GM23338 (cell line): ENCODE results near the gene PAFAH2. TPM values are rescaled to one million over a fixed set of nuclear protein-coding genes. Genes with fewer than 3 reads are reported as not detected.

Source experiments
- ATAC-seq: fragments of 200-7000 bp; cut with Tn5 transposase; 3 replicates; pipeline ENCODE4 v1.9.1; 2020
- DNase-seq: peaks from one replicate; pipeline ENCODE4 v3.0.0-alpha.2; 2015; ENCODE audit warnings: low spot score
- H2AFZ ChIP-seq: fragments of 200-600 bp; sonication (generic); 2 replicates; pipeline ENCODE4 v1.8.0; 2016; ENCODE audit warnings: antibody characterized with exemption, mild to moderate bottlenecking, moderate library complexity
- H3F3A ChIP-seq: fragments of 200-600 bp; sonication (generic); replicated peaks from 2 replicates; pipeline ENCODE4 v1.8.0; 2017; ENCODE audit warnings: antibody characterized with exemption, mixed run types, low read depth
- H3K27ac ChIP-seq: fragments of 200-600 bp; sonication (generic); 2 replicates; pipeline ENCODE4 v1.6.1; 2016; ENCODE audit warnings: low read depth
- H3K27me3 ChIP-seq: fragments of 200-600 bp; sonication (generic); 2 replicates; pipeline ENCODE4 v1.8.0; 2016; ENCODE audit warnings: mild to moderate bottlenecking, mixed run types, moderate library complexity; ENCODE audit not compliant: insufficient read depth
- H3K36me3 ChIP-seq: fragments of 200-600 bp; sonication (generic); 2 replicates; pipeline ENCODE4 v1.8.0; 2016; ENCODE audit warnings: mild to moderate bottlenecking; ENCODE audit not compliant: insufficient read depth
- H3K4me1 ChIP-seq: fragments of 200-600 bp; sonication (generic); 2 replicates; pipeline ENCODE4 v1.8.0; 2016; ENCODE audit warnings: mild to moderate bottlenecking, moderate library complexity; ENCODE audit not compliant: insufficient read depth
- H3K4me2 ChIP-seq: fragments of 200-600 bp; sonication (generic); 2 replicates; pipeline ENCODE4 v1.7.1; 2017; ENCODE audit warnings: mixed run types
- H3K4me3 ChIP-seq: fragments of 200-600 bp; sonication (generic); 2 replicates; pipeline ENCODE4 v1.6.1; 2016; ENCODE audit warnings: mixed run types
- H3K79me2 ChIP-seq: fragments of 200-600 bp; sonication (generic); replicated peaks from 2 replicates; pipeline ENCODE4 v1.8.0; 2017; ENCODE audit warnings: mild to moderate bottlenecking; ENCODE audit not compliant: insufficient read depth
- H3K9me2 ChIP-seq: fragments of 200-600 bp; sonication (generic); 2 replicates; pipeline ENCODE4 v1.8.0; 2017; ENCODE audit not compliant: insufficient read depth
- H4K20me1 ChIP-seq: fragments of 200-600 bp; sonication (generic); replicated peaks from 2 replicates; pipeline ENCODE4 v1.8.0; 2017; ENCODE audit warnings: mild to moderate bottlenecking; ENCODE audit not compliant: insufficient read depth
- H3K27ac Mint-ChIP-seq: 2 replicates; pipeline ENCODE4 v1.8.0; 2020; ENCODE audit warnings: inconsistent platforms, mild to moderate bottlenecking, moderate library complexity, mixed read lengths
- H3K27me3 Mint-ChIP-seq: 3 replicates; pipeline ENCODE4 v1.8.0; 2022; ENCODE audit warnings: low read depth, mild to moderate bottlenecking, moderate library complexity, mixed read lengths, inconsistent platforms; ENCODE audit not compliant: insufficient read depth, poor library complexity
- H3K36me3 Mint-ChIP-seq: 3 replicates; pipeline ENCODE4 v1.8.0; 2021; ENCODE audit warnings: low read depth, mild to moderate bottlenecking, inconsistent platforms, moderate library complexity, mixed read lengths
- H3K4me1 Mint-ChIP-seq: 3 replicates; pipeline ENCODE4 v1.8.0; 2020; ENCODE audit warnings: mild to moderate bottlenecking, inconsistent platforms, mixed read lengths
- H3K4me3 Mint-ChIP-seq: 3 replicates; pipeline ENCODE4 v1.8.0; 2021; ENCODE audit warnings: moderate library complexity, mild to moderate bottlenecking, inconsistent platforms, mixed read lengths
- H3K9me3 Mint-ChIP-seq: 3 replicates; pipeline ENCODE4 v1.8.0; 2020; ENCODE audit warnings: moderate library complexity, mild to moderate bottlenecking, inconsistent platforms, mixed read lengths
- CREB1 ChIP-seq: fragments of 250-450 bp; sonication (Bioruptor Pico); IDR thresholded peaks from 2 replicates; pipeline ENCODE4 v1.5.0; 2020; ENCODE audit warnings: low read depth, mild to moderate bottlenecking, moderate library complexity
- CTCF ChIP-seq, 2 experiments: fragments of 200-600 bp in 1 of 2; sonication (generic) in 1 of 2; conservative IDR thresholded peaks; 2 replicates each; pipeline versions ENCODE4 v1.5.1 to v1.6.1; 2016 to 2017; ENCODE audit warnings: antibody characterized with exemption in 2 of 2, low read depth in 2 of 2, mild to moderate bottlenecking in 2 of 2, moderate library complexity in 1 of 2
- ETS1 ChIP-seq: IDR thresholded peaks from 2 replicates; pipeline ENCODE4 v1.6.1; 2016; ENCODE audit warnings: antibody characterized with exemption
- EZH2 ChIP-seq: fragments of 200-600 bp; sonication (generic); IDR thresholded peaks from one replicate; pipeline ENCODE4 v1.8.0; 2017; ENCODE audit warnings: antibody characterized with exemption, mild to moderate bottlenecking, low read depth; ENCODE audit not compliant: unreplicated experiment
- EZH2phosphoT487 ChIP-seq: fragments of 200-600 bp; sonication (generic); IDR thresholded peaks from one replicate; pipeline ENCODE4 v1.8.1; 2018; ENCODE audit warnings: antibody characterized with exemption; ENCODE audit not compliant: unreplicated experiment
- JUNB ChIP-seq: IDR thresholded peaks from one replicate; pipeline ENCODE4 v1.6.1; 2016; ENCODE audit warnings: antibody characterized with exemption; ENCODE audit not compliant: unreplicated experiment
- NANOG ChIP-seq: IDR thresholded peaks from 2 replicates; pipeline ENCODE4 v1.6.1; 2016; ENCODE audit warnings: antibody characterized with exemption, borderline replicate concordance
- POLR2AphosphoS5 ChIP-seq: IDR thresholded peaks from 2 replicates; pipeline ENCODE4 v1.6.1; 2016; ENCODE audit warnings: antibody characterized with exemption, low read depth
- REST ChIP-seq: IDR thresholded peaks from one replicate; pipeline ENCODE4 v1.6.1; 2018; ENCODE audit warnings: antibody characterized with exemption; ENCODE audit not compliant: unreplicated experiment
- STAT1 ChIP-seq: IDR thresholded peaks from one replicate; pipeline ENCODE4 v1.6.1; 2016; ENCODE audit warnings: antibody characterized with exemption; ENCODE audit not compliant: unreplicated experiment
- ZNF114 ChIP-seq: fragments of 250-450 bp; sonication (Bioruptor Pico); IDR thresholded peaks from 2 replicates; pipeline ENCODE4 v1.5.0; 2020; ENCODE audit warnings: mild to moderate bottlenecking, moderate library complexity
- ZNF331 ChIP-seq: fragments of 250-450 bp; sonication (Bioruptor Pico); IDR thresholded peaks from 2 replicates; pipeline ENCODE4 v1.5.0; 2020; ENCODE audit warnings: low read depth, mild to moderate bottlenecking, moderate library complexity
- ZNF462 ChIP-seq: fragments of 250-450 bp; sonication (Bioruptor Pico); IDR thresholded peaks from 2 replicates; pipeline ENCODE4 v1.5.0; 2020; ENCODE audit warnings: mild to moderate bottlenecking, moderate library complexity
- polyA plus RNA-seq: library from polyadenylated mRNA; unstranded; fragments of >200 nt; fragmentation: Nextera tagmentation; extraction: Ambion mirVana; gene quantifications from 2 replicates; pipeline ENCODE4 v1.2.1, GENCODE V29; 2016
- total RNA-seq: library from RNA; depleted of rRNA; stranded (reverse); fragments of >200 nt; shearing (Covaris generic); gene quantifications from 2 replicates; pipeline ENCODE4 v1.2.3, GENCODE V29; 2014

PAFAH2 gene
- total and polyA plus RNA-seq, 2 experiments from 2014 or later: 5.7 to 10.3 TPM

GRCh38 chr1:25929016-25929415 is 68.8 kb downstream of the PAFAH2 start:
- Mint-ChIP-seq H3K9me3 (no peaks in the 10 kb centered on the region), H3K27ac (no peak overlapping the region), H3K4me1 (peaks cover 25% of the 10 kb centered on the region), H3K27me3 (no peaks in the 10 kb centered on the region), H3K36me3 (no peaks in the 10 kb centered on the region), H3K4me3 (no peak overlapping the region)
- no peak overlapping the region for H2AFZ ChIP-seq
- H3K36me3 ChIP-seq: no peaks in the 10 kb centered on the region
- H4K20me1 ChIP-seq: no peaks in the 10 kb centered on the region
- no peak overlapping the region for H3K27ac ChIP-seq
- no peaks in the 10 kb centered on the region for H3K79me2 ChIP-seq
- H3K4me3 ChIP-seq: no peak overlapping the region
- no peaks in the 10 kb centered on the region for H3K27me3 ChIP-seq
- H3F3A ChIP-seq: no peaks in the 10 kb centered on the region; the same call in 1 of the 2 replicates
- TF ChIP-seq EZH2: no peak
- no peak for TF ChIP-seq ZNF462 (CRISPR knock-in tag)
- TF ChIP-seq ZNF114 (CRISPR knock-in tag): no peak
- TF ChIP-seq EZH2phosphoT487: no peak
- no peak for TF ChIP-seq STAT1
- no peak for TF ChIP-seq REST
- no peak for TF ChIP-seq NANOG
- no peak for TF ChIP-seq ZNF331 (CRISPR knock-in tag)
- TF ChIP-seq JUNB: no peak
- no peak for TF ChIP-seq CTCF (conservative IDR thresholded peaks at IDR 0.05; ENCODE audit: low read depth in 2 of 2)
- TF ChIP-seq CREB1 (CRISPR knock-in tag): no peak
- TF ChIP-seq POLR2AphosphoS5: no peak
- no peak for TF ChIP-seq ETS1
- ATAC-seq (no peak), DNase-seq (no peak)
- H3K4me1 ChIP-seq: peaks cover 18% of the 10 kb centered on the region
- no peak overlapping the region for H3K4me2 ChIP-seq
- no peaks in the 10 kb centered on the region for H3K9me2 ChIP-seq
